HCT116 (cell line): ENCODE results near the gene KREMEN2. TPM values are rescaled to one million over a fixed set of nuclear protein-coding genes. Genes with fewer than 3 reads are reported as not detected.

Experiments used
- ATAC-seq: fragments of 200-7000 bp; cut with Tn5 transposase; 2 replicates; pipeline ENCODE4 v1.9.1; 2020; ENCODE audit warnings: mild to moderate bottlenecking, moderate library complexity
- BruUV-seq: library from RNA; stranded (reverse); fragments of 400-500 nt; replicated peaks from 2 replicates; lab custom pipeline; 2021; lab: Mats Ljungman, UMichigan
- CTCF ChIA-PET: fragments of 300-600 bp; sonication (Branson Sonifier 250); formaldehyde crosslinking; loops from one replicate; lab custom pipeline; 2021; ENCODE audit warnings: antibody characterized with exemption; lab: Charles Lee
- POLR2A ChIA-PET: fragments of 300-600, 350-600 bp; sonication (Branson Sonifier 250); formaldehyde crosslinking; loops from one replicate; lab custom pipeline; 2021; ENCODE audit warnings: antibody characterized with exemption; lab: Charles Lee
- RAD21 ChIA-PET, 2 experiments: fragments of 300-600 bp; sonication (Branson Sonifier 250); formaldehyde crosslinking; loops; one replicate each; lab custom pipeline; 2023; ENCODE audit warnings: low total read pairs in 2 of 2; ENCODE audit not compliant: uncharacterized antibody in 2 of 2, unreplicated experiment in 2 of 2, low non-redundant PET in 1 of 2; lab: Charles Lee
- DNase-seq: peaks from one replicate; pipeline ENCODE4 v3.0.0-alpha.2; 2010; ENCODE audit warnings: low read depth, low spot score
- H2AFZ ChIP-seq: fragments of 200-600 bp; shearing (Covaris generic), sonication (generic); 2 replicates; pipeline ENCODE4 v1.6.1; 2017; ENCODE audit warnings: low read depth, mixed run types, mixed read lengths, antibody characterized with exemption, low read length; ENCODE audit not compliant: poor library complexity, severe bottlenecking
- H3K27ac ChIP-seq: 2 replicates; pipeline ENCODE4 v1.5.1; 2012; ENCODE audit warnings: low read depth, low read length
- H3K27me3 ChIP-seq: fragments of 200-600 bp; sonication (generic); 2 replicates; pipeline ENCODE4 v1.6.1; 2016; ENCODE audit warnings: mixed run types, low read length, mixed read lengths; ENCODE audit not compliant: insufficient read depth
- H3K36me3 ChIP-seq, 2 experiments: fragments of 200-500 bp in 1 of 2; fragments of 200-600 bp in 1 of 2; sonication (Bioruptor generic) in 1 of 2; sonication (generic) in 1 of 2; 2 replicates each; pipeline versions ENCODE4 v1.5.1 to v1.6.1; 2014 to 2016; ENCODE audit warnings: low read length in 2 of 2, inconsistent platforms in 1 of 2, mixed read lengths in 1 of 2, mixed run types in 1 of 2; ENCODE audit not compliant: insufficient read depth in 2 of 2, control insufficient read depth in 1 of 2
- H3K4me1 ChIP-seq, 2 experiments: fragments of 200-600 bp in 1 of 2; sonication (generic) in 1 of 2; 2 replicates each; pipeline versions ENCODE4 v1.5.1 to v1.6.1; 2012 to 2017; ENCODE audit warnings: low read length in 2 of 2, inconsistent platforms in 1 of 2, mild to moderate bottlenecking in 1 of 2, mixed read lengths in 1 of 2, mixed run types in 1 of 2, moderate library complexity in 1 of 2; ENCODE audit not compliant: insufficient read depth in 2 of 2, control insufficient read depth in 1 of 2
- H3K4me2 ChIP-seq: fragments of 200-600 bp; sonication (generic); 2 replicates; pipeline ENCODE4 v1.6.1; 2017; ENCODE audit warnings: mixed run types, low read length, mixed read lengths
- H3K4me3 ChIP-seq, 2 experiments: fragments of 200-600 bp in 1 of 2; sonication (generic) in 1 of 2; replicated peaks in 1 of 2; 2 replicates each; pipeline ENCODE4 v1.5.1; 2011 to 2016; ENCODE audit warnings: low read length in 2 of 2, control low read depth in 1 of 2, low read depth in 1 of 2, mild to moderate bottlenecking in 1 of 2, mixed read lengths in 1 of 2, mixed run types in 1 of 2
- H3K79me2 ChIP-seq: fragments of 200-600 bp; sonication (generic); 2 replicates; pipeline ENCODE4 v1.6.1; 2017; ENCODE audit warnings: mild to moderate bottlenecking, mixed run types, low read length, moderate library complexity, mixed read lengths; ENCODE audit not compliant: insufficient read depth
- H3K9ac ChIP-seq: fragments of 200-600 bp; sonication (generic); 2 replicates; pipeline ENCODE4 v1.6.1; 2016; ENCODE audit warnings: low read length, mixed read lengths
- H3K9me2 ChIP-seq: fragments of 200-600 bp; sonication (generic), shearing (Covaris generic); 2 replicates; pipeline ENCODE4 v1.6.1; 2017; ENCODE audit warnings: mixed run types, mild to moderate bottlenecking, moderate library complexity; ENCODE audit not compliant: insufficient read depth
- H3K9me3 ChIP-seq, 2 experiments: fragments of 200-500 bp in 1 of 2; fragments of 200-600 bp in 1 of 2; sonication (Bioruptor generic) in 1 of 2; sonication (generic) in 1 of 2; 2 replicates each; pipeline ENCODE4 v1.6.1; 2014 to 2017; ENCODE audit warnings: low read length in 2 of 2, mixed read lengths in 2 of 2, inconsistent platforms in 1 of 2, low read depth in 1 of 2, mild to moderate bottlenecking in 1 of 2, mixed run types in 1 of 2, moderate library complexity in 1 of 2; ENCODE audit not compliant: control insufficient read depth in 1 of 2, insufficient read depth in 1 of 2
- H4K20me1 ChIP-seq: fragments of 200-600 bp; sonication (generic), shearing (Covaris generic); 2 replicates; pipeline ENCODE4 v1.6.1; 2017; ENCODE audit warnings: mixed run types, mild to moderate bottlenecking, moderate library complexity; ENCODE audit not compliant: insufficient read depth
- CTCF ChIP-seq, 3 experiments: fragments of 200-600 bp in 1 of 3; sonication (generic) in 1 of 3; IDR thresholded peaks in 2 of 3; conservative IDR thresholded peaks in 1 of 3; 2 replicates each; pipeline ENCODE4 v1.5.1; 2012 to 2017; ENCODE audit warnings: low read depth in 2 of 3, low read length in 2 of 3, antibody characterized with exemption in 1 of 3, borderline replicate concordance in 1 of 3, control low read depth in 1 of 3, mild to moderate bottlenecking in 1 of 3, mixed read lengths in 1 of 3, mixed run types in 1 of 3, moderate library complexity in 1 of 3; ENCODE audit not compliant: insufficient read depth in 1 of 3
- EGR1 ChIP-seq: IDR thresholded peaks from 2 replicates; pipeline ENCODE4 v1.6.1; 2012; ENCODE audit warnings: low read depth
- ELF1 ChIP-seq: IDR thresholded peaks from 2 replicates; pipeline ENCODE4 v1.6.1; 2012; ENCODE audit warnings: low read depth, borderline replicate concordance
- EZH2 ChIP-seq: fragments of 200-600 bp; sonication (generic); IDR thresholded peaks from 2 replicates; pipeline ENCODE4 v1.6.1; 2017; ENCODE audit warnings: antibody characterized with exemption, mixed run types
- JUND ChIP-seq: IDR thresholded peaks from 2 replicates; pipeline ENCODE4 v1.6.1; 2012
- POLR2AphosphoS5 ChIP-seq: IDR thresholded peaks from 2 replicates; pipeline ENCODE4 v1.6.1; 2011; ENCODE audit warnings: mild to moderate bottlenecking, low read depth, low read length, moderate library complexity
- RAD21 ChIP-seq: IDR thresholded peaks from 2 replicates; pipeline ENCODE4 v1.6.1; 2012; ENCODE audit warnings: low read depth, mild to moderate bottlenecking
- SP1 ChIP-seq: IDR thresholded peaks from 2 replicates; pipeline ENCODE4 v1.6.1; 2012; ENCODE audit warnings: low read depth
- SRF ChIP-seq: IDR thresholded peaks from 2 replicates; pipeline ENCODE4 v1.6.1; 2012; ENCODE audit warnings: low read depth
- ZBTB33 ChIP-seq: IDR thresholded peaks from 2 replicates; pipeline ENCODE4 v1.6.1; 2011; ENCODE audit warnings: mild to moderate bottlenecking, low read length, moderate library complexity; ENCODE audit not compliant: insufficient replicate concordance; ENCODE audit errors: extremely low read depth
- ZNF274 ChIP-seq: fragments of 200-500 bp; sonication (Bioruptor generic); IDR thresholded peaks from 2 replicates; pipeline ENCODE4 v1.6.1; 2014; ENCODE audit warnings: mild to moderate bottlenecking, low read depth, low read length, inconsistent platforms
- intact Hi-C: fragments of 100-400 bp; cut with micrococcal nuclease; formaldehyde crosslinking; loops from 2 replicates; pipeline ENCODE4 v1.10.0; 2022
- total RNA-seq: library from RNA; stranded (reverse); gene quantifications from one replicate; pipeline ENCODE4 v1.2.1, GENCODE V29; 2021; ENCODE audit not compliant: unreplicated experiment
- TF ChIP-seq, protein P1 (sequence below): IDR thresholded peaks from 2 replicates; pipeline ENCODE4 v1.6.1; 2012

The KREMEN2 gene
- total RNA-seq, 1 experiment from 2014 or later: 14.1 TPM

GRCh38 chr16:3010510-3010909 is 46.4 kb downstream of the KREMEN2 start:
- no peaks in the 10 kb centered on the region for H3K27me3 ChIP-seq
- H3K79me2 ChIP-seq: no peaks in the 10 kb centered on the region
- intact Hi-C loops: no loop called here
- ChIA-PET RAD21 (no interaction called here), CTCF (interaction anchor here (1.0 to 2.1 kb wide), 5 partner anchors 10 to 21 kb away, joined by 3 to 12 read pairs (median 6); partner anchors contain the start of genes HCFC1R1, THOC6 and TNFRSF12A), POLR2A (interaction anchor here (0.6 to 11.4 kb wide), 3 partner anchors 11 to 291 kb away, joined by 4 to 188 read pairs (median 4); partner anchors contain the start of genes CLDN6, HCFC1R1, PRSS27 and THOC6)
- no peaks in the 10 kb centered on the region for H3K9me3 ChIP-seq
- H3K4me1 ChIP-seq: peaks cover 65 to 98% of the 10 kb centered on the region in 2 experiments
- TF ChIP-seq ELF1 (no peak), SRF (no peak)
- TF ChIP-seq, all 23 proteins: peak for 0
- Histone ChIP-seq H3K9me2 (no peaks in the 10 kb centered on the region), H4K20me1 (no peaks in the 10 kb centered on the region), H3K4me3 (peak overlapping the region in 1 of 2 experiments; percentile 46; a peak in 1 of 4 replicates), H3K9ac (peak overlapping the region; percentile 64; the same call in 1 of the 2 replicates), H3K27ac (peak overlapping the region; percentile 76), H2AFZ (no peak overlapping the region), H3K36me3 (no peaks in the 10 kb centered on the region), H3K4me2 (peak overlapping the region; percentile 84)
- no TSS peak for BruUV-seq
- ATAC-seq (no peak), DNase-seq (no peak)

GRCh38 chr16:3012246-3012645 is 48.2 kb downstream of the KREMEN2 start:
- H3K79me2 ChIP-seq: no peaks in the 10 kb centered on the region
- peaks cover 59 to 89% of the 10 kb centered on the region in 2 experiments for H3K4me1 ChIP-seq
- no peak overlapping the region for H2AFZ ChIP-seq
- ATAC-seq (no peak), DNase-seq (no peak)
- no peaks in the 10 kb centered on the region for H3K9me3 ChIP-seq
- intact Hi-C loops: no loop called here
- H3K9me2 ChIP-seq: no peaks in the 10 kb centered on the region
- peak overlapping the region; percentile 79 for H3K4me2 ChIP-seq
- ChIA-PET RAD21 (no interaction called here), POLR2A (interaction anchor here (1.8 kb wide), 1 partner anchor 8 kb away, joined by 9 read pairs; the partner anchor contains the start of gene TNFRSF12A), CTCF (interaction anchor here (0.7 to 1.2 kb wide), 3 partner anchors 11 to 20 kb away, joined by 3 to 5 read pairs (median 4); no protein-coding TSS in a partner anchor)
- no peak overlapping the region; the same call in 1 of the 2 replicates for H3K9ac ChIP-seq
- H3K27ac ChIP-seq: no peak overlapping the region; the same call in 1 of the 2 replicates
- no peaks in the 10 kb centered on the region for H3K27me3 ChIP-seq
- H3K36me3 ChIP-seq: no peaks in the 10 kb centered on the region
- no peak overlapping the region for H3K4me3 ChIP-seq
- no peaks in the 10 kb centered on the region for H4K20me1 ChIP-seq
- TF ChIP-seq JUND (no peak), ZNF274 (no peak), POLR2AphosphoS5 (no peak), EGR1 (no peak), SP1 (no peak), EZH2 (no peak), CTCF (IDR thresholded peaks at IDR 0.05 in 2 of 3, conservative IDR thresholded peaks at IDR 0.05 in 1 of 3; ENCODE audit: borderline replicate concordance in 1 of 3, insufficient read depth in 1 of 3, low read depth in 2 of 3, low read length in 2 of 3) (no peak), RAD21 (no peak), ZBTB33 (no peak)
- TF ChIP-seq, protein P1, sequence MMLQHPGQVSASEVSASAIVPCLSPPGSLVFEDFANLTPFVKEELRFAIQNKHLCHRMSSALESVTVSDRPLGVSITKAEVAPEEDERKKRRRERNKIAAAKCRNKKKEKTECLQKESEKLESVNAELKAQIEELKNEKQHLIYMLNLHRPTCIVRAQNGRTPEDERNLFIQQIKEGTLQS: no peak
- no TSS peak for BruUV-seq
